Dermis blood vessel endothelial cell (primary cell): ENCODE measurements around the gene KRTAP10-11. TPM values are rescaled to one million over a fixed set of nuclear protein-coding genes. Genes with fewer than 3 reads are reported as not detected.
"Not testable (repeated sequence)": the region's sequence is repeated elsewhere in the genome, so short reads cannot be mapped to it uniquely, and the experiment has no call there.

ENCODE experiments used
- DNase-seq: peaks from one replicate; pipeline ENCODE4 v3.0.0; 2010
- total RNA-seq: library from RNA; depleted of rRNA; stranded (reverse); fragments of >200 nt; gene quantifications from 2 replicates; pipeline ENCODE4 v1.2.3, GENCODE V29; 2014

Gene KRTAP10-11
- total RNA-seq, 1 donor from 2014 or later, result not detected

- DNase-seq, result no peak
Observed at GRCh38 chr21:44667612-44668011, 21.4 kb downstream of the KRTAP10-11 start.

- DNase-seq, result no peak
Observed at GRCh38 chr21:44670642-44671432, 24.6 kb downstream of the KRTAP10-11 start.

GRCh38 chr21:44671911-44672310 is 25.7 kb downstream of the KRTAP10-11 start:
- DNase-seq, result no peak

- DNase-seq, result no peak
Observed at GRCh38 chr21:44677881-44678280, 31.7 kb downstream of the KRTAP10-11 start.

- DNase-seq, result no peak
Observed at GRCh38 chr21:44681152-44681551, 34.9 kb downstream of the KRTAP10-11 start.

- no peak for DNase-seq
Observed at GRCh38 chr21:44681861-44682579, 35.8 kb downstream of the KRTAP10-11 start, which contains the start of gene KRTAP12-1. Gene KRTAP12-1 (minus strand): TSS chr21:44682163. CDS start chr21:44682123, 40 bp downstream.

GRCh38 chr21:44682580-44683151 is 36.5 kb downstream of the KRTAP10-11 start:
- DNase-seq, result no peak

GRCh38 chr21:44684077-44684476 is 37.9 kb downstream of the KRTAP10-11 start:
- DNase-seq, result no peak

GRCh38 chr21:44684483-44684882 is 38.3 kb downstream of the KRTAP10-11 start:
- no peak for DNase-seq

GRCh38 chr21:44685050-44685449 is 38.8 kb downstream of the KRTAP10-11 start:
- not testable (repeated sequence) for DNase-seq

GRCh38 chr21:44686000-44686781 is 40.0 kb downstream of the KRTAP10-11 start:
- DNase-seq, result peak; percentile 11

- no peak for DNase-seq
Observed at GRCh38 chr21:44686843-44687561, 40.8 kb downstream of the KRTAP10-11 start.

GRCh38 chr21:44687671-44688070 is 41.5 kb downstream of the KRTAP10-11 start:
- DNase-seq, result no peak

- DNase-seq, result not testable (repeated sequence)
Observed at GRCh38 chr21:44689740-44690139, 43.5 kb downstream of the KRTAP10-11 start.

GRCh38 chr21:44691686-44692085 is 45.5 kb downstream of the KRTAP10-11 start:
- no peak for DNase-seq

GRCh38 chr21:44692798-44693512 is 46.7 kb downstream of the KRTAP10-11 start:
- DNase-seq, result no peak

GRCh38 chr21:44694776-44695175 is 48.6 kb downstream of the KRTAP10-11 start:
- DNase-seq, result no peak

GRCh38 chr21:44695184-44695583 is 49.0 kb downstream of the KRTAP10-11 start:
- DNase-seq, result no peak

- DNase-seq, result no peak
Observed at GRCh38 chr21:44695641-44696040, 49.4 kb downstream of the KRTAP10-11 start.

GRCh38 chr21:44696572-44696971 is 50.4 kb downstream of the KRTAP10-11 start:
- no peak for DNase-seq
